Left kidney (tissue), 2 donors: ENCODE data around the gene FSTL4. TPM values are rescaled to one million over a fixed set of nuclear protein-coding genes. Genes with fewer than 3 reads are reported as not detected.

Experiments
- DNase-seq: peaks from one replicate; pipeline ENCODE4 v3.0.0-alpha.2; 2013
- polyA plus RNA-seq: library from polyadenylated mRNA; unstranded; fragments of 120-200 nt; gene quantifications from one replicate; pipeline ENCODE4 v1.2.1, GENCODE V29; 2013; ENCODE audit not compliant: insufficient read length

The FSTL4 gene
- polyA plus RNA-seq, 1 donor, result 0.91 TPM

GRCh38 chr5:133428072-133428660 lies 184.2 kb downstream of the FSTL4 start:
- no peak for DNase-seq

GRCh38 chr5:133427121-133427777 lies 185.1 kb downstream of the FSTL4 start:
- DNase-seq, result no peak

DNA sequence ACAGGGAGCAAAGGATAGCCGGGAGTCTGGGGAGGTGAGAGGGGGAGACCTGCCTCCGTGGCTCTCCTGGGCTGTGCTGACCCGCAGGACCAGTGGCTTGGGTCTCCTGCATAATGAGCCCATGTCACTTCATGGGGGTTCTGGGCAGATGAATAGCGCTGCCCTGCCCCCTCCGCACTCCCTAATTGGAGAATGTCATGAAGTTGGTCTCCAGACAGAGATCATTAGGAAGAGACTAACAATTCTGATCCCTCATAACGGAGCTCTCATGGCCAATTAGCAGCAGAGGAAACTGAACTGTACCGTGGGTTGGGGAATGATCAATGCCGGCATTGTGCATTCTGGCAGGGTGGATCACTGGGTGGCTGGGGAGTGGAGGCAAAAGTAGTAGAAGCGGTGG lies 186.1 kb downstream of the FSTL4 start:
- DNase-seq, result no peak

- no peak for DNase-seq
These were observed 186.6 kb downstream of the FSTL4 start for GRCh38 chr5:133425764-133426163.

GRCh38 chr5:133425222-133425621 lies 187.1 kb downstream of the FSTL4 start:
- DNase-seq, result no peak

DNA sequence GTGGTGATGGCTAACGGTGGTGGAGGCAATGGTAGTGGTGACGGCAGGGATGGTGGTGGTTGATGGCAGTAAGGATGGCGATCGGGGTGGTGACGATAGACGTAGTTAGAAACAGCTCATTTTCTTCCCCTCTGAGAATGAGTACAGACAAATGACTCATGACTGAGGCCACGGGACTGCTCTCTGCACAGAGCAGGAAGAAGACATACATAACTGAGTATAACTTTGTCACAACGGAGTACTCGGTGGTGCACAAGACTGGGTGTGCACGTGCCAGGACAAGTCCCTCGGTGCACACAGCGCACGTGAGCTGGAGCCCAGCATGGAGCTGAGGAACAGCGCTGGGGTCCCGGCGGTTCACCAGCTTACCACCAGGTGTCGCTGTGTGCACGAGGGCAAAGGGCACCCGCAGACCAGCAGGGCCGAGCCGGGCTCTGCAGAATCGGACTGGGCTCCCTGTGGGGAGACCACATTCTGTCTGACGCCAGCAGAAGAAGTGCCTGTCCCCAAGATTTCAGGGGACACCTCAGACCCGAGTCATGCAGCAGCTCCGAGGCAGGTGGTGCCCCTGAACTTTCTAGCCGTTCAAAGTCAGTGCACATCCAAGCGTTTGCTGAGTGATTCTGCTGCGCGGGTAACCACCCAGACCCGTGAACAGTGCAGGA lies 188.6 kb downstream of the FSTL4 start:
- DNase-seq, result no peak

GRCh38 chr5:133423011-133423617 lies 189.2 kb downstream of the FSTL4 start:
- DNase-seq, result no peak

GRCh38 chr5:133421806-133422205 lies 190.5 kb downstream of the FSTL4 start:
- no peak for DNase-seq

DNA sequence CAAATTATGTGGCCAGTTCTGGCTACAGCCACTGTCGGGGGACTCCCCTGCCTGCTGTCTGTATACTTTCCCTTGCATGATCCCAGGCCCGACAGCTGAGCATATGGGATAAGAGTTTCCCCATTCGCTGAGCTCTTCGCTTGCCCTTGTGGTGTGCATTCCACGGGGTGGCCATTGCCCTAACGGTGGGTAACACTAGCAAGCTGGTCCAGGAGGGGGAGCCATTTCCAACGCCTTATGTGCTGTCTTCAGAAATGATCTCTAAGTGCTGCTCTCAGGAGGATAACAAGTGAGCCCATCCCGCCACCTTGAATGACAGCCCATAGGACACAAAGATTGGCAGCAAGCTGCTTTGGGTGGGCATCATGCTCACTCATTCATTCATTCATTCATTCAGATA lies 190.9 kb downstream of the FSTL4 start:
- no peak for DNase-seq

- no peak for DNase-seq
These were observed 191.7 kb downstream of the FSTL4 start for GRCh38 chr5:133420440-133421301.

DNA sequence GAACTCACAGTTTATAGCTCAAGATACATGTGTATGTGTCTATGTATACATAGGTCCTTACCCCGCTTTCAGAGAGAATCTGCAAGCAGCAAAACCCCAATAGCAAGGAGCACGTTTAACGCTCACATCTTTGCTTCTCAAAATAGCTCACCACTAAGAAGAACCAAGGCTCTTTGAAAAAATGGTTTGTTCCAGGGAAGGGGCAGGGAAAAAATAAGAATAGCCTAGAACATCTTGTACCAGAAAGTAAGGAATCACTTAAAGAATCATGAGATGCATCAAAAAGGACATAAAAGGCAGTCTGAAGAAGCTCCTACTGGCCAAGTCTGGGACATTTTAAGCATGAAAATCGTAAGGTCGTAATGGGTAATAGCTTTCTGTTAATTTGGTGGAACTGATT lies 196.4 kb downstream of the FSTL4 start:
- DNase-seq, result no peak

- no peak for DNase-seq
These were observed 196.8 kb downstream of the FSTL4 start for GRCh38 chr5:133415506-133415905.

DNA sequence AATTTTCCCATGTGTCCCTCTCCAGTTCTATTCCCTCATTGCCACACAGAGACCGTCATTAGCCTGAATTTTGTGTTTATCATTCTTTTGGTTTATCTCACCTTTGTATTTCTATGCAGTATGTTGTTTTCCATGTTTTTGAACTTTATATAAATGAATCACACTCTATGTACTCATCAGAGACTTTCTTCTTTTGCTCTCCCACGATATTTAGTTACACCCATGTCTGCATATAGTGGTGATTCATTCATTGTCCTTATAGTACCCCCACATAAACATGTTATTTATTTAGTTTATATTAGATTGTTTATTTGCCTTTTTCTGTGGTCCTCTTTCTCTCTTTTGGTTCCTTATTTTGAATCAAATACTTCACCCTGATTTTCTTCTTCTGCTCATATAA lies 199.7 kb downstream of the FSTL4 start:
- DNase-seq, result no peak

GRCh38 chr5:133410335-133410828 lies 202.0 kb downstream of the FSTL4 start:
- DNase-seq, result no peak

- no peak for DNase-seq
These were observed 203.1 kb downstream of the FSTL4 start for GRCh38 chr5:133409210-133409674.

DNA sequence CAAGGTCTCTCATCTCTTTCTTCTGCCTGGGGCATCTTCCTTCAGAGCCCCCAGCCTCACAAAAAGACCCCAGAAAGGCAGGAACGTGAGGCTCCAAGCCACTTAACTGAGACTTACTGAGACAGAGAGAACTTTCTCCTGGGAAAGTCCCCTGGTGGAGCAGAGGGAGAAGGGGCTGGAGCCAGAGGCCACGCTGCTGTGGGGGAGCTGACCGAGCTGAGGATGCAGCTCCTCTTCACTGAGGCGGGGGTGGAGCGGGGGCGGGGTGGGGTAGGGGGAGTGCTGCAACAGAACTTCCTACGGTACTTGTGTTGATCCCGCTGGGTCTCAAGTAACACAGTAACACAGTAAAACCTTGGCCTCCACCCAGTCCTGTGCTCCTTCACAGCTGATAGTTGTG lies 204.0 kb downstream of the FSTL4 start:
- DNase-seq, result no peak

DNA sequence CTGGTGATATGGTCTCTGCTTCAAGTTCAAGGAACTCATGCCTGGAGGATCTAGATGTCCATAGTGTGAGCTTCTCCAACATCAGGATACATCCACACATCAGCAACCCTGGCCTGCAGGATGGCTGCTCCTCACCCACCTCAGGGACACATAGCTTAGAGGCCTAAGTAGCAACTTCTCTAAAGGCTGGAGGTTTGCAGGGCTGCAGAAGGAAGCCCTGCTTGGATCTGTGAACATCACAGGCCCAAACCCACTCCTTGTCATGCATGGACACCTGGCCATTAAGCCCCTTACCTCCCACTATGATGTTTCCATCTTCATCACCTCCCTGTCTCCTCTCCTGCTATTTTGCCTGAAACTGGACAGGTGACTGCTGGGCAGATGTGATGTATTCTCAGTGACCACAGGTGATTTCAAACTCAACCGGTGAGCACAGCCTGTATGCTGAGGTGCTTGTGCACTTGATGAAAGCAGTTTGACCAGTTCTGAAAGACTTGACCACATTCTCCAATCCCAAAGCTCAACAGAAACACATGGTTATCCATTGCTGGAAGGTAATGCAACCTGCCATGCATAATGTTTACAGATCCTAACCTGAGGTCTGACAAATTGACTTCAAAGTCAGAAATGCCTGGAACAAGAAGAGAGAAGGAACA lies 205.2 kb downstream of the FSTL4 start:
- no peak for DNase-seq

DNA sequence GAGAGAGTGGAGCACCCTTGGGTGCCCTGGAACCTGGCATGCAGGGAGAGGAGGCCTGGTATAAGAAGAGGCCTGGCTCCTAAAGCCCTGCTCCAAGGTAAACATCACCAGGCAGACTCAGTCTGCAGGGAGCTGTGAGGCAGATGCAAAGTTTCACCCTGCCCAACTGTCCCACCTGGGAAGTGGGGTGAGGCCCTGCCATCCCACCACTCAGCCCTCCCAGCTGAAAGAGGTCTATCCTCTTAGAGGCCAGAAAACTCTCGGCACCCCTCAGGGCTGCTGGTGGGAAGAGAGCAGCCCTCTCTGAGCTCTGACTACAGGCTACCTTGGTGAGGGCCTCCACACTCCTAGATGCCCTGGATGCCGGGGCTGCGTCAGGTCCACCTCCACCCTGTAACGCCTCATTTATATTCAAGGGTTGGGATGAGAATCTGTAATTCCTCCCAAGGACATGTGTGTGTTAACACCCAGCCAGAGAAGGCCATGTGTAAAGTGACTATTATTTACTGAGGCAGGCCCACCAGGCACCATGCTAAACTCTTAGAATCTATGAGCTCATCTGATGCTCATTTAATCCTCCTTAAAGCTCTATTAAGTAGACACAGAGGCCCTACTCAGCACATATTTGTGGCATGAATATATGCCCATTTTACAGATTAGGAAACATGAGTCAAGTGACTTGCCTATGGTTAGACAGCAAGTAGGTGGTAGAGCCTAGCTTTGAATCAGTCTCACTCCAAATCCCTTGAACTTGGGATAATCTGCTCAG lies 205.9 kb downstream of the FSTL4 start:
- no peak for DNase-seq

- DNase-seq, result no peak
These were observed 206.9 kb downstream of the FSTL4 start for GRCh38 chr5:133405275-133406034.

GRCh38 chr5:133404724-133405123 lies 207.6 kb downstream of the FSTL4 start:
- DNase-seq, result no peak
